Measurements from ENCODE around the gene S1PR5. TPM values are rescaled to one million over a fixed set of nuclear protein-coding genes. Genes with fewer than 3 reads are reported as not detected.

S1PR5 gene
- polyA plus RNA-seq (9.4 to 10.5 TPM (median 10.3 TPM) in 3 replicates), polyA minus RNA-seq (2.2 to 4.1 TPM (median 3.0 TPM) in 3 replicates)
- polyA plus RNA-seq (2011; ENCODE audit: low read depth): 47.8 TPM
- polyA plus RNA-seq (2011; cell fraction: cytosol; rRNA removed): 3.5 and 5.5 TPM in 2 replicates
- 15.9 and 17.3 TPM in 2 replicates for polyA plus RNA-seq (2011; cell fraction: nucleus; rRNA removed)
- polyA plus RNA-seq (2012; ENCODE audit: low replicate concordance): 10.9 and 26.2 TPM in 2 replicates
- polyA minus RNA-seq (2011; cell fraction: cytosol; rRNA and poly(A)+ RNA removed): 20.5 TPM
- 16.1 and 16.9 TPM in 2 replicates for polyA minus RNA-seq (2011; cell fraction: nucleus; rRNA and poly(A)+ RNA removed)

GRCh38 chr19:10517361-10517759 lies at the start of gene S1PR5:
Gene S1PR5 (minus strand): TSS chr19:10517447. CDS start chr19:10515011, 2,436 bp downstream.
- Histone ChIP-seq H3K4me2 (ENCODE audit: control insufficient read depth, extremely low read depth, insufficient read depth, low read depth, low read length) (peak within 1 kb of the TSS; percentile 96), H3K4me3 (ENCODE audit: control insufficient read depth in 2 of 3, extremely low read depth in 1 of 3, insufficient read depth in 2 of 3, low read depth in 1 of 3, low read length in 3 of 3) (peak within 1 kb of the TSS; percentile 65 to 86 (median 77)), H3K4me1 (ENCODE audit: control insufficient read depth, extremely low read depth, insufficient read depth, low read length) (peaks cover 42% of the 10 kb centered on the region), H2AFZ (ENCODE audit: control insufficient read depth, low read length) (peak within 1 kb of the TSS; percentile 41), H4K20me1 (ENCODE audit: control insufficient read depth, extremely low read depth, insufficient read depth, low read length) (no peaks in the 10 kb centered on the region), H3K27ac (ENCODE audit: control insufficient read depth, insufficient read depth, low read length) (peak within 1 kb of the TSS; percentile 42), H3K9ac (ENCODE audit: control insufficient read depth, extremely low read depth, insufficient read depth, low read length) (peak within 1 kb of the TSS; percentile 48), H3K79me2 (ENCODE audit: control insufficient read depth, insufficient read depth, low read length) (peaks cover 37% of the 10 kb centered on the region), H3K9me3 (ENCODE audit: control insufficient read depth, low read depth, low read length) (no peaks in the 10 kb centered on the region), H3K36me3 (ENCODE audit: control insufficient read depth in 2 of 2, extremely low read depth in 1 of 2, insufficient read depth in 2 of 2, low read length in 2 of 2) (peaks cover 5 to 12% of the 10 kb centered on the region in 2 experiments), H3K9me1 (ENCODE audit: control insufficient read depth, extremely low read depth, insufficient read depth, low read length) (no peaks in the 10 kb centered on the region), H3K27me3 (ENCODE audit: control insufficient read depth, extremely low read depth, insufficient read depth, low read length) (no peaks in the 10 kb centered on the region)
- no peak for TF ChIP-seq EZH2 (IDR thresholded peaks at IDR 0.05; ENCODE audit: low read length)
- TF ChIP-seq, protein P1, sequence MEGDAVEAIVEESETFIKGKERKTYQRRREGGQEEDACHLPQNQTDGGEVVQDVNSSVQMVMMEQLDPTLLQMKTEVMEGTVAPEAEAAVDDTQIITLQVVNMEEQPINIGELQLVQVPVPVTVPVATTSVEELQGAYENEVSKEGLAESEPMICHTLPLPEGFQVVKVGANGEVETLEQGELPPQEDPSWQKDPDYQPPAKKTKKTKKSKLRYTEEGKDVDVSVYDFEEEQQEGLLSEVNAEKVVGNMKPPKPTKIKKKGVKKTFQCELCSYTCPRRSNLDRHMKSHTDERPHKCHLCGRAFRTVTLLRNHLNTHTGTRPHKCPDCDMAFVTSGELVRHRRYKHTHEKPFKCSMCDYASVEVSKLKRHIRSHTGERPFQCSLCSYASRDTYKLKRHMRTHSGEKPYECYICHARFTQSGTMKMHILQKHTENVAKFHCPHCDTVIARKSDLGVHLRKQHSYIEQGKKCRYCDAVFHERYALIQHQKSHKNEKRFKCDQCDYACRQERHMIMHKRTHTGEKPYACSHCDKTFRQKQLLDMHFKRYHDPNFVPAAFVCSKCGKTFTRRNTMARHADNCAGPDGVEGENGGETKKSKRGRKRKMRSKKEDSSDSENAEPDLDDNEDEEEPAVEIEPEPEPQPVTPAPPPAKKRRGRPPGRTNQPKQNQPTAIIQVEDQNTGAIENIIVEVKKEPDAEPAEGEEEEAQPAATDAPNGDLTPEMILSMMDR (optimal IDR thresholded peaks at IDR 0.05 in 1 of 3, IDR thresholded peaks at IDR 0.05 in 1 of 3, conservative IDR thresholded peaks at IDR 0.05 in 1 of 3; ENCODE audit: extremely low read depth in 1 of 3, insufficient read depth in 2 of 3, low read length in 3 of 3): peak in 1 of 3 experiments; percentile 38
- dilution Hi-C loops (cut with MboI; ENCODE audit: extremely low pct_ligation_motif_present, low sequenced_read_pairs): no loop called here
- DNase-seq (ENCODE audit: low read depth, low spot score): no peak
- FAIRE-seq: no peak

- DNase-seq (ENCODE audit: low read depth, low spot score): no peak
- Histone ChIP-seq H3K4me3 (ENCODE audit: control insufficient read depth in 2 of 3, extremely low read depth in 1 of 3, insufficient read depth in 2 of 3, low read depth in 1 of 3, low read length in 3 of 3) (no peak overlapping the region), H3K79me2 (ENCODE audit: control insufficient read depth, insufficient read depth, low read length) (peaks cover 18% of the 10 kb centered on the region), H3K9me1 (ENCODE audit: control insufficient read depth, extremely low read depth, insufficient read depth, low read length) (no peaks in the 10 kb centered on the region), H3K9ac (ENCODE audit: control insufficient read depth, extremely low read depth, insufficient read depth, low read length) (no peak overlapping the region), H3K27me3 (ENCODE audit: control insufficient read depth, extremely low read depth, insufficient read depth, low read length) (no peaks in the 10 kb centered on the region), H3K27ac (ENCODE audit: control insufficient read depth, insufficient read depth, low read length) (peak overlapping the region; percentile 47), H3K36me3 (ENCODE audit: control insufficient read depth in 2 of 2, extremely low read depth in 1 of 2, insufficient read depth in 2 of 2, low read length in 2 of 2) (peaks cover 4% of the 10 kb centered on the region in 2 experiments), H3K9me3 (ENCODE audit: control insufficient read depth, low read depth, low read length) (no peaks in the 10 kb centered on the region), H3K4me1 (ENCODE audit: control insufficient read depth, extremely low read depth, insufficient read depth, low read length) (peaks cover 31% of the 10 kb centered on the region), H3K4me2 (ENCODE audit: control insufficient read depth, extremely low read depth, insufficient read depth, low read depth, low read length) (peak overlapping the region; percentile 70), H4K20me1 (ENCODE audit: control insufficient read depth, extremely low read depth, insufficient read depth, low read length) (no peaks in the 10 kb centered on the region), H2AFZ (ENCODE audit: control insufficient read depth, low read length) (no peak overlapping the region)
- dilution Hi-C loops (cut with MboI; ENCODE audit: extremely low pct_ligation_motif_present, low sequenced_read_pairs): no loop called here
- FAIRE-seq: no peak
- TF ChIP-seq EZH2 (IDR thresholded peaks at IDR 0.05; ENCODE audit: low read length): no peak
- TF ChIP-seq, protein P1 (optimal IDR thresholded peaks at IDR 0.05 in 1 of 3, IDR thresholded peaks at IDR 0.05 in 1 of 3, conservative IDR thresholded peaks at IDR 0.05 in 1 of 3; ENCODE audit: extremely low read depth in 1 of 3, insufficient read depth in 2 of 3, low read length in 3 of 3): no peak
Measured at GRCh38 chr19:10566658-10567410, 49.6 kb upstream of the S1PR5 start.
